Stimulated activated naive CD8-positive, alpha-beta T cell treated with anti-CD3 and anti-CD28 coated beads, Interleukin-15, Interleukin-2, amounts not matched to agents 100 ng/mL and 50 ng/mL, for 24 hours (primary cell): ENCODE measurements around the gene VOPP1.
A peak's percentile ranks its signal among the peaks of the same experiment; 100 is the strongest.

Source experiments
- H3K27ac Mint-ChIP-seq: one replicate; pipeline ENCODE4 v1.8.0; 2021; ENCODE audit warnings: mild to moderate bottlenecking, mixed read lengths
- H3K27me3 Mint-ChIP-seq: one replicate; pipeline ENCODE4 v1.8.0; 2021; ENCODE audit warnings: mixed read lengths
- H3K36me3 Mint-ChIP-seq: one replicate; pipeline ENCODE4 v1.8.0; 2021; ENCODE audit warnings: low read depth, mixed read lengths
- H3K4me1 Mint-ChIP-seq: one replicate; pipeline ENCODE4 v1.8.0; 2021; ENCODE audit warnings: low read depth, mixed read lengths
- H3K4me3 Mint-ChIP-seq: one replicate; pipeline ENCODE4 v1.8.0; 2021; ENCODE audit warnings: mild to moderate bottlenecking, mixed read lengths
- H3K9me3 Mint-ChIP-seq: one replicate; pipeline ENCODE4 v1.8.0; 2021; ENCODE audit warnings: mixed read lengths

Gene VOPP1

DNA sequence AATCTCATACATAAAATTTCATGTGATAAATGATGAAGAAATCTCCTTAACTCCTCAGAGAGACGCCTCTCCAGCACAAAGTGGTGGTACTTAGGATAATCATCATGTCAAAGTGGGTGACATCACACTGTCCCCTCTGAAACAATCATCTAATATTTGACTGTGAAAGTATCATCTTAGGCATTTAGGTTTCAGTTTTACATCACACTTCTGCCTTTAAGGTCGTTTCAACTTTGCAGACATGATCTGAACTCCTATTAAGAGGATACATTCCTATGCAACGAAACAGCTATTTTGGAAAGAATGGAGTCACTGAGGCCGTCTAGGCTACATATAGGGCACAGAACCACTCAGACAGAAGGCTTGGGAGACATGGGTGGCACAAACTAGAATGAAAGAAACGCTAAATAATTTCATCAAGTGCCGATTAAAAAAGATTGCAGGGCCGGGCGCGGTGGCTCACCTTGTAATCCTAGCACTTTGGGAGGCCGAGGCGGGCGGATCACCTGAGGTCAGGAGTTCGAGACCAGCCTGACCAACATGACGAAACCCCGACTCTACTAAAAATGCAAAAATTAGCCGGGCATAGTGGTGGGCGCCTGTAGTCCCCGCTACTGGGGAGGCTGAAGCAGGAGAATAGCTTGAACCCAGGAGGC is 2.0 kb downstream of the VOPP1 start:
- peaks cover 14% of the 10 kb centered on the region for H3K36me3 Mint-ChIP-seq
- no peaks in the 10 kb centered on the region for H3K9me3 Mint-ChIP-seq
- peak overlapping the region; percentile 81 for H3K4me3 Mint-ChIP-seq
- H3K27me3 Mint-ChIP-seq = no peaks in the 10 kb centered on the region
- H3K4me1 Mint-ChIP-seq = peaks cover 79% of the 10 kb centered on the region
- H3K27ac Mint-ChIP-seq = peak overlapping the region; percentile 95

DNA sequence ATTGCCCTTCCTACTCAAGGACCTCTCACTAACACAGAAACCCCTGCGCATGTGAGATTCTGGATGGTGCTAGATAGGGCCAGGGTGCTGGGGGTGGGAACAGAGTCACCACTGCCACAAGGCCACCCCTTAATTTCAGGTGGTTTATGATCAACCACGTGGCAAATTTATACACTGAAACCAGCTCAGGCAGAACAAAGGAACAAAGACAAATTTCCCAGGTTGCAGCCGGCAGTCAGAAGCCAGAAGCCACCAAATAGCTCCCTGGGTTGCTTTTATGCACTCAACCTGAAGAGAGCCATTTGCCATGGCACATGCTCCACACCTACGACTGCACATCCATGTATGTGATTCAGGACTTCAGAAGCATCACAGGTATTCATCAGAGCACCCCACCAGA is 2.5 kb downstream of the VOPP1 start:
- Mint-ChIP-seq H3K4me1 (peaks cover 81% of the 10 kb centered on the region), H3K4me3 (peak overlapping the region; percentile 81), H3K36me3 (peaks cover 19% of the 10 kb centered on the region), H3K27ac (peak overlapping the region; percentile 95), H3K9me3 (no peaks in the 10 kb centered on the region), H3K27me3 (no peaks in the 10 kb centered on the region)

DNA sequence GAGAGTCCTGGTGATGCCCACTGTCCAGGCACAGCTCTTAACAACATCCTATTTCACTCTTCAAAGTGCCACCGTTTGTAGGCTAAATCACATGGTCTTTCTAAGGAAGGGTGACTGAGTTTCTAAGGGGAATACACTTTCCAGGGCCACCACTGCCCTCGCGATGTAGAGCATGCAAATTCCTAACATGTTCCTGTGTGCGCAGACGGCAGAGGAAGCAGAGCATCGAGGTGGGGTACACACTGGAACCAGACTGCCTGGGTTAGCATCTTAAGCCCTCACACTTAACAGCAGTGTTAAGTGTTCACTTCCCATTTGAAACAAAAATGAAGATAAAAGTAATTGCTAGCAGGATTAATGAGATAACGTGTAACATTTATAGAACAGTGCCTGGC is 3.0 kb downstream of the VOPP1 start:
- no peaks in the 10 kb centered on the region for H3K27me3 Mint-ChIP-seq
- H3K27ac Mint-ChIP-seq = peak overlapping the region; percentile 95
- H3K4me3 Mint-ChIP-seq = peak overlapping the region; percentile 81

DNA sequence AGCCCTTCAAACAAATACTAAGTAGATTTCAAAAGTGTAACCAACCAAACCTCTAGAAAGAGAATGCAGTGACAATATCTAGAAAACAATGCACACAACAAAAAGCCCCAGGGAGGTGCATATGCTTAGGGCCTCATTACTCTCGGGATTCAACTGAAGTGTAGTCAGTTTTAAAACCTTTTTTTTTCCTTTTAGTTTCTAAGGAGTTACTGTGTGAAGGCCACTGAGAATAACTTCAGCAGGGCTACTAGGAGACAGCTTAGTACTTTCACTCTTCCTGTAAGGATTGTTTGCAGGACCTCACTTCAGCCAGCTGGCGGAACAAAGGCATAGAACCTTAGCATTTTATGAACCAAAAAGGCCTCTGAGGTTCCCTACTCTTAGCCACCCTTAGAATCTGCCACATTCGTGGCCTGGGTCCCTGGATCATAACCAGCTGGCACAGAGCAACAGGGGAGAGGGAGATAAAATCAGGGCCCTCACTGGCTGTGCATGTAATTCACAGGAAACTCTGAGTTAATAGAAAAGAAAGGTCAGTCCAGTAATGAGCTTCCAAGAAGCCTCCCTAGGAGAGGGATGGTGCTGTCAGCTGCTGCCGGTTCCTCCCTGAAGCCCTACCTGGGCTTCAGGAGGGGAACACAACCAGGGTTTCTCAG is 3.6 kb downstream of the VOPP1 start:
- peaks cover 84% of the 10 kb centered on the region for H3K4me1 Mint-ChIP-seq
- no peaks in the 10 kb centered on the region for H3K27me3 Mint-ChIP-seq
- H3K4me3 Mint-ChIP-seq = peak overlapping the region; percentile 81
- peak overlapping the region; percentile 95 for H3K27ac Mint-ChIP-seq
- H3K9me3 Mint-ChIP-seq = no peaks in the 10 kb centered on the region
- peaks cover 19% of the 10 kb centered on the region for H3K36me3 Mint-ChIP-seq

More for the DNA sequence above, 3.0 kb downstream of the VOPP1 start:
- Mint-ChIP-seq H3K4me1 (peaks cover 84% of the 10 kb centered on the region), H3K9me3 (no peaks in the 10 kb centered on the region), H3K36me3 (peaks cover 19% of the 10 kb centered on the region)

- Mint-ChIP-seq H3K27ac (peak overlapping the region; percentile 70), H3K4me3 (peak overlapping the region; percentile 43), H3K4me1 (peaks cover 80% of the 10 kb centered on the region), H3K36me3 (peaks cover 22% of the 10 kb centered on the region), H3K9me3 (no peaks in the 10 kb centered on the region), H3K27me3 (no peaks in the 10 kb centered on the region)
Measured at GRCh38 chr7:55567571-55567970, 4.7 kb downstream of the VOPP1 start.

DNA sequence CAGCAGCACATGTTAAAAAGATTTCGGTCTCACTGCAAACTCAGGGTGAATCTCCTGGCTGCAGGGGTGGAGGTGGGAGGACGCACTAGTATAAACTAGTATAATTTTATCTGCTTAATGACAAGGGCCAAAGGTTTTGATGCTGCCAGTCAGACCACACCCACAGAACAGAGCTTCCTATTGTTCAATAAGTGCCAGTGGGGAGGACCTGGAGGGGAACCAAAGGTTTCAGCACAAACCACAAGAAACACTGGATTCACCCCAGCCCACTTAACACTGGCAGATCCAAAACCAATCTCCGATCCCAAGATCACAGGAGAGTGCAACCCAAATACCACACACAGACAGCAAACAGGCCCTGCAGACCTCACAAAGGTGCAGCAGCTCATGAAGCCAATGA is 6.6 kb downstream of the VOPP1 start:
- H3K27ac Mint-ChIP-seq = peak overlapping the region; percentile 84

DNA sequence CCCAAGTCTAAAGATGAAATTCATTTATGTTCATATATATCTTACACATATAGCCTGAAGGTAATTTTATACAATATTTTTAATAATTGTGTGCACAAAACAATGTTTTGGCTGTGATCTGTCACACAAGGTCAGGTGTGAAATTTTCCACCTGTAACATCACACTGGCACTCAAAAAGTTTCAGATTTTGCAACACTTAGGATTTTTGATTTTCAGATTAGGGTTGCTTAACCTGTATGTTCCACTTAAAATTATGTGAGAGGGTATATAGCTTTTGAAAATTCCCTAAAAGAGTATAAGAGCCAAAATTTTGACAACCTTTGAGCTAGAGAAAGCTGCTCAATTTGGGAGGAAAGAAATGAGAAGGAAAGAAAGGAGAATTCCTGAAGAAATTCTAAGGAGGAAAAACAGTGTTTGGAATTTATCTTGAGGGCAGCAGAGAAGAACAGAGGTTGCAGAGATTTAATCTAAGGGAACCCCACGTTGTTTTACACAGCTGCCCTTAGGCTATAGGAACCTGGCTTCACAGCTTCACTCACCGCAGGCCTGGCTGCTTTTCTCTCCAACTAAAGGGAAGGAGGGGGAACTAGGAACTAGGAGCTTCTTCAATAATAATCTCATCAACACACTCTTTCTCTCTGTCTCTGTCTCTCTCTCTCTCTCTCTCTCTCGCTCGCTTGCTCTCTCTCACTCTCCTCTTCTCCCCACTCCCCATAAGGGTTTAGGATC is 8.5 kb downstream of the VOPP1 start:
- Mint-ChIP-seq H3K4me3 (no peak overlapping the region), H3K36me3 (peaks cover 35% of the 10 kb centered on the region), H3K27ac (peak overlapping the region; percentile 5)

More for the DNA sequence above, 6.6 kb downstream of the VOPP1 start:
- Mint-ChIP-seq H3K9me3 (no peaks in the 10 kb centered on the region), H3K4me1 (peaks cover 95% of the 10 kb centered on the region), H3K27me3 (no peaks in the 10 kb centered on the region), H3K36me3 (peaks cover 34% of the 10 kb centered on the region), H3K4me3 (peak overlapping the region; percentile 61)

GRCh38 chr7:55561690-55562089 is 10.6 kb downstream of the VOPP1 start:
- H3K9me3 Mint-ChIP-seq = no peaks in the 10 kb centered on the region
- no peaks in the 10 kb centered on the region for H3K27me3 Mint-ChIP-seq
- peaks cover 93% of the 10 kb centered on the region for H3K4me1 Mint-ChIP-seq
- H3K36me3 Mint-ChIP-seq = peaks cover 30% of the 10 kb centered on the region
- peak overlapping the region; percentile 50 for H3K27ac Mint-ChIP-seq
- no peak overlapping the region for H3K4me3 Mint-ChIP-seq

More for the DNA sequence above, 8.5 kb downstream of the VOPP1 start:
- peaks cover 93% of the 10 kb centered on the region for H3K4me1 Mint-ChIP-seq
- H3K27me3 Mint-ChIP-seq = no peaks in the 10 kb centered on the region
- no peaks in the 10 kb centered on the region for H3K9me3 Mint-ChIP-seq

DNA sequence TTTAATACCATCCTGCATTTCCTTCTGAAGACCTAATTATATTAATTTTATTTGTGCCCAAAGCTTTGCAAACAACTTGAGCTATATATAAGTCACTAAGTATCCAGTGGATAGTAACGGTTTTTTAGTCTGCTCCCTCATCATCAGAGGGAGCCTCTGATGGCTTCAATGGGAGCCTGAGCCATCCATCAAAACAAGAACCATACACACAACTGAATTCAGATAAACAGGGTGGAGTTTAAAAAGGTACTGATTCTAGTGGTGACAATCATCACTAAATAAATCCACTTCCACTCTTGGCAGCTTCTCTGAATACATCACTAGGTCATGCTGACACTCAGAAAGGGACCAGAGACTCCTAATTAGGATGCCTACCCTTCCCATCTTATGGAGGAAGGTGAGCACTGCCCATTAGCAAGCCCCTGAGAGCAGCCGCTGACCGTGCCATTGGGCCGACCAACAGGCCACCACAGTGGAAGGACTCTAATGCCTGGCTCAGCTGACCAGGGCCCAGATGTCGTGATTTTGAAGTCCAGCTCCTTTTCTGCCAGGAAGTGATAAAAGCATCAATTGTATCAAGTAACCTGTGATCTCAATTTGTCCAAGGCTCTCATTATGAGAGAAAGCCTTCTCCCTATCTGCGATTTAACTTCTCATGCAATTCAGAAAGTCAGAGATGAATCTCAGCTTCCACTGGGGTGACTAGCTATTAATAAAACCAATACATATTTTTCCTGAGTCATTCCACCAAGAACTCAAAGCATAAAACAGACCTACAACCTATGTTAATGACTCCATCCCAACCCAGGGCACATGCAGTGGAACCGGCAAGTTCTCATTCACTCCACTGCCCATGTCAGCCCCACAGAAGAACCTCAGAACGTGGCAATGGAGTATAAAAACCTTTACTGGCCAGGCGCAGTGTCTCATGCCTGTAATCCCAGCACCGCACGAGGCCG is 13.1 kb downstream of the VOPP1 start:
- peak overlapping the region; percentile 53 for H3K27ac Mint-ChIP-seq
- peaks cover 47% of the 10 kb centered on the region for H3K36me3 Mint-ChIP-seq
- no peaks in the 10 kb centered on the region for H3K9me3 Mint-ChIP-seq
- H3K27me3 Mint-ChIP-seq = no peaks in the 10 kb centered on the region
- no peak overlapping the region for H3K4me3 Mint-ChIP-seq
- H3K4me1 Mint-ChIP-seq = peaks cover 93% of the 10 kb centered on the region

DNA sequence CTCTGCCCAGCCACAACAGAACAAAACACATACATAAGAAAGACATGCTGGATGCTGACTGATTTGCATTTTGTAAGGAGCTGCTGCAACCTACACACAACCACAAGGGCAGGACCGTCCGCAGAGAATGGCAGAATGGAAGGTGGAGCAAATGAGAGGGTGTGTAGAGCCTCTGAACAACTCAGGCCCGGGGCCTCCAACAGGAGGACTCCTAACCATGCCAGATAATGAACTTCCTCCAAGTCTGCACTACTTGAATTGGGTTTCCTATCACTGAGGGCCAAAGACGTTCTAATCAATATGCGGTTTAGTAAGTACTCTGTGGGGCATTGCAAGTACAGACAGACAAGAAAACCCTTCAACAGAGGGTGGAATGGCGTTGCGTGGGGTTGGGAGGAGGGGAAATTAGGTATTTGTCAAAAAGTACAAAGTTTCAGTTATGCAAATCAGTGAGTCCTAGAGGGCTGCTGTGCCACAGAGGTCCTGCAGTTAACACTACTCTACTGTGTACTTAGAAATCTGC is 14.6 kb downstream of the VOPP1 start:
- Mint-ChIP-seq H3K27ac (peak overlapping the region; percentile 76), H3K9me3 (no peaks in the 10 kb centered on the region), H3K4me3 (peak overlapping the region; percentile 61), H3K27me3 (no peaks in the 10 kb centered on the region), H3K36me3 (peaks cover 53% of the 10 kb centered on the region), H3K4me1 (peaks cover 97% of the 10 kb centered on the region)

DNA sequence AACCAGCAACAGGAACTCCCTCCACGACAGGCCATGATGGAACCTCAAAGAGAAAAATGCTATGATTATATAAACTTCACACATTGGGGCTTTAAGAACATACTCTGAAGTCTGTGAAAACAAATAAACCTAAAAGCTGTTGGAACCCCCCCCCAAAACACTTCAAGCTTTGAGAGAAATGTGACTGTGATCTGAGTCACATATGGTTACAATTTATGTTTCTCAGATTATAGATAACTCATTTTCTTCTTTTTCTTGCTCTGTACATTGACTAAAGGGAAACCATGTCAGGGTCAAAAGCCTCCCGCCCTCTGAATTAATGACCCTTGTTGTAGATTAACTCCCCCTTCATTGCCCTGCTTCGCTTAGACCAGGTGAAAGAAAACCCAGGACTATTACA is 15.8 kb downstream of the VOPP1 start:
- peak overlapping the region; percentile 77 for H3K27ac Mint-ChIP-seq
- H3K4me1 Mint-ChIP-seq = peaks cover 97% of the 10 kb centered on the region
- H3K4me3 Mint-ChIP-seq = no peak overlapping the region
- H3K36me3 Mint-ChIP-seq = peaks cover 42% of the 10 kb centered on the region
- H3K27me3 Mint-ChIP-seq = no peaks in the 10 kb centered on the region
- H3K9me3 Mint-ChIP-seq = no peaks in the 10 kb centered on the region

- Mint-ChIP-seq H3K36me3 (peaks cover 41% of the 10 kb centered on the region), H3K4me1 (peaks cover 97% of the 10 kb centered on the region), H3K27me3 (no peaks in the 10 kb centered on the region), H3K4me3 (no peak overlapping the region), H3K27ac (peak overlapping the region; percentile 77), H3K9me3 (no peaks in the 10 kb centered on the region)
Measured at GRCh38 chr7:55556031-55556430, 16.3 kb downstream of the VOPP1 start.

- peaks cover 97% of the 10 kb centered on the region for H3K4me1 Mint-ChIP-seq
- H3K27me3 Mint-ChIP-seq = no peaks in the 10 kb centered on the region
- no peak overlapping the region for H3K4me3 Mint-ChIP-seq
- H3K36me3 Mint-ChIP-seq = peaks cover 34% of the 10 kb centered on the region
- H3K27ac Mint-ChIP-seq = no peak overlapping the region
- H3K9me3 Mint-ChIP-seq = no peaks in the 10 kb centered on the region
Measured at GRCh38 chr7:55555160-55555559, 17.1 kb downstream of the VOPP1 start.

DNA sequence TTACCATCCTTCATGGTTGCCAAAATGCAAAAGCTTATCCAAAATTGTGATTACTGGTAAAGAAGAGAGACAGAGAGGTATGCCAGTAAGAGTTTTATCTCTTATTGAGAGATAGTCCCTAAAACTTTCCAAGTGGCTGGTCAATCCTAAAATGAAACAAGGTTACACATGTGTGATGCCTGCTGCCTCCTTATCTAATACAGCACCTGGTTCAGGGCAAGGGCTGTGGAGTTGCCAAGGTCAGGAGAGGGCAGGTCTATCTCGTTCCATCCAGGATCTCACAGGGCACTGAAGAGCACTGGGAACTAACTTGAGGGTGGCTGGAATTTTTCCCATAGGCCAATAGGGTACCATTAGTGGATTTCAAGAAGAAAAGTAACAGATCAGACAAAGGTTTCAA is 18.3 kb downstream of the VOPP1 start:
- peaks cover 97% of the 10 kb centered on the region for H3K4me1 Mint-ChIP-seq
- H3K36me3 Mint-ChIP-seq = peaks cover 38% of the 10 kb centered on the region
- H3K4me3 Mint-ChIP-seq = no peak overlapping the region
- no peaks in the 10 kb centered on the region for H3K27me3 Mint-ChIP-seq
- no peak overlapping the region for H3K27ac Mint-ChIP-seq
- H3K9me3 Mint-ChIP-seq = no peaks in the 10 kb centered on the region
